ENCODE results near the gene MBLAC2. TPM values are rescaled to one million over a fixed set of nuclear protein-coding genes. Genes with fewer than 3 reads are reported as not detected.

Gene MBLAC2
- total RNA-seq, 1 donor from 2014 or later: 6.6 TPM

- H3K4me3 Mint-ChIP-seq: no peak within 1 kb of the TSS
- peaks cover 3% of the 10 kb centered on the region for H3K9me3 Mint-ChIP-seq
- peak; percentile 84 for DNase-seq (ENCODE audit: low read depth, low spot score)
- H3K27ac Mint-ChIP-seq (ENCODE audit: unreplicated experiment): no peak within 1 kb of the TSS
- H3K27me3 Mint-ChIP-seq (ENCODE audit: low read depth): no peaks in the 10 kb centered on the region
- H3K36me3 Mint-ChIP-seq (ENCODE audit: low read depth): peaks cover 4% of the 10 kb centered on the region
- no peak for TF ChIP-seq CTCF (conservative IDR thresholded peaks at IDR 0.05)
- peaks cover 14% of the 10 kb centered on the region for H3K4me1 Mint-ChIP-seq
Measured at GRCh38 chr5:90409318-90410177, 65.0 kb downstream of the MBLAC2 start, which contains the start of gene CETN3. TSS of gene CETN3 (minus strand) at chr5:90409756. CDS start at chr5:90409661, 95 bp downstream.

- Mint-ChIP-seq H3K4me1 (peaks cover 14% of the 10 kb centered on the region), H3K4me3 (no peak overlapping the region), H3K27ac (ENCODE audit: unreplicated experiment) (no peak overlapping the region)
Measured at GRCh38 chr5:90408571-90409317, 65.8 kb downstream of the MBLAC2 start.

More at GRCh38 chr5:90408571-90409317, 65.8 kb downstream of the MBLAC2 start:
- Mint-ChIP-seq H3K27me3 (ENCODE audit: low read depth) (no peaks in the 10 kb centered on the region), H3K36me3 (ENCODE audit: low read depth) (peaks cover 4% of the 10 kb centered on the region), H3K9me3 (no peaks in the 10 kb centered on the region)
- DNase-seq (ENCODE audit: low read depth, low spot score): peak; percentile 3
- TF ChIP-seq CTCF (conservative IDR thresholded peaks at IDR 0.05): no peak

Other genes starting within 250 kb of the MBLAC2 start
- 32.9 and 44.0 TPM in 2 replicates for gene CETN3, start 65.0 kb downstream of the MBLAC2 start, total RNA-seq
- 10.6 and 12.1 TPM in 2 replicates for gene POLR3G, start 93 bp upstream of the MBLAC2 start, total RNA-seq
- gene LYSMD3, start 54.8 kb upstream of the MBLAC2 start, total RNA-seq: 12.0 and 12.1 TPM in 2 replicates
- 43.4 and 45.0 TPM in 2 replicates for gene ADGRV1, start 84.0 kb upstream of the MBLAC2 start, total RNA-seq

Measured in neural crest cell (in vitro differentiated cells).